ENCODE results near the gene KCNH2.

The KCNH2 gene

DNA sequence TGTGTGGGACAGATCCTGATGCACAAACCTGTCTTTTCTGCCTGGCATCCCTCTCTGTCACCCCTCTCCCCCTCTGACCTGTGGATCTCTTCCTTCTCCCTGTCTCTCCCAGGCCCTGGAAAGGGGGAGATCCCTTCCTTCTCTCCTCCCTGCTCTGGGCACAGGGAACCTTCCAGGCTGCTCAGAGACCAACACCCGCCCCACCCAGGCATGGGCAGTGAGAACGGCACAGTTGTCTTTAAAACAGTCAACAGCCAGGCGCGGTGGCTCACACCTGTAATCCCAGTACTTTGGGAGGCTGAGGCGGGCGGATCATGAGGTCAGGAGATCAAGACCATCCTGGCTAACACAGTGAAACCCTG, 34.7 kb downstream of the KCNH2 start:
- in situ Hi-C loops (cut with MboI; ENCODE audit: low pct_unique_long_range_greater_than_20kb, low sequenced_read_pairs), result no loop called here
- DNase-seq, result no peak

DNA sequence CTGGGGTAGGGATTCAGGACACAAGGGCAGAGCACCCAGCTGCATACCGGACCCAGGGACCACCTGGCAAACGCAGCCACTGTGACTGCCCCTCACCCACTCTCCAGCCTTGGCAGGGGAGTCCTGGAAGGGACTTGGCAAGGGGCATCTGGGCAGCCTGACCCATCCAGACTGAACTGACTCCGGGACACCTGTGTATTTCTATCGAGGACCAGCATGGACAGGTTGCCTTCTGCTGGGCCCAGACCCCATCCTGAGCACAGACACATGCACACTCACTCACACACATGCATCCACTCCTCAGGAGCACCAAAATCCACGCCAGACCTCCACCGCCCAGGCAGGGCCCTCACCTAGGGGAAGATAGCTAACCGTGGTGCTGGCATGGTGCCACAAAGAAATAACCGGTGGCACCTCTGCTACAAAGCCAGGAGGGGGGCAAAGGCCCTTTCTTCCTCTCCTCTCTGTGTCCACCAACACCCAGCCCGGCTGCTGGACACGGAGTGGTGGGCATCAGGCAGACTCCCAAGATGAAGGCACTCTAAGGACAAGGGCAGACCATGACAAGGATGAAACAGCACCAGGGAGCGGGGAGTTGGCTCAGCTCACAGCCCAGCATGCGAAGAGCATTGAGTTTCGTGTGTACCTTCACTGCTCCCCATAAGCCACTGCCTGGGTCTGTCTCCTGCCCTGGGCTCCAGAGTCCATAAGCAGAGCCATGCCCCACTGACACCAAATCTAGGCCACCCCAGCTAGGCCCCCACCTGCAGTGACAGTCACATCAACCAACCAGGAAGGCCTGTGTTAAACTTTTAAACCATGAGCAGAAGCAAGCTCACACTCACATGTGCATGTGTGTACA, 35.3 kb downstream of the KCNH2 start:
- in situ Hi-C loops (cut with MboI; ENCODE audit: low pct_unique_long_range_greater_than_20kb, low sequenced_read_pairs), result no loop called here
- DNase-seq, result no peak

DNA sequence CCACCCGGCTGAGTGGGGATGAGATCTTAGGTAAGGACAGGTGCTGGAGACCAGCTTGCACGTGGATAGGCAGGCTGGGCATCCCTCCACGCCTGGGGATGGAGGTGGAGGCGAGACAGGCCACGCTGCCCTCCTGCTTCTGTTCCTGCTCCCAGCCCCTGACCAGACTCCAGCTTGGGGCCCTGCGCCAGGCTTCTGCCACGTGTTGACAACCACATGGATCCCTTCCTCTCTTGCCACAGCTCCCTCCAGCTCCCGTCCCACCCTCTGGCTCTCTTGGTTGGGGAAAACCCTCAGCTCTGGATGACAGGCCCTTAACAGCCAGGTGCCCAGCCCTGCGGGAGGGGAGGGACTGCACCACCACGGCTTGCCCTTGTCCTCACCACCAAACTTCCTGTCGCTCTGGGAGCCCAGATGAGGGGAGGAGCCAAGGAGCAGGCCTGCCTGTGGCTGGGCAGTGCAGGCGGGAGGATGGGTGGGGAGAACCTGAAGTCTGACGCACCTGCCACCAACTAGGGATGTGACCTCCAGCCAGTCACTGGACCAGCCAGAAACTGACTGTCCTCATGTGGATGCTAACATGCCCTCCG, 36.0 kb downstream of the KCNH2 start:
- in situ Hi-C loops (cut with MboI; ENCODE audit: low pct_unique_long_range_greater_than_20kb, low sequenced_read_pairs), result no loop called here
- peak; percentile 58 for DNase-seq

DNA sequence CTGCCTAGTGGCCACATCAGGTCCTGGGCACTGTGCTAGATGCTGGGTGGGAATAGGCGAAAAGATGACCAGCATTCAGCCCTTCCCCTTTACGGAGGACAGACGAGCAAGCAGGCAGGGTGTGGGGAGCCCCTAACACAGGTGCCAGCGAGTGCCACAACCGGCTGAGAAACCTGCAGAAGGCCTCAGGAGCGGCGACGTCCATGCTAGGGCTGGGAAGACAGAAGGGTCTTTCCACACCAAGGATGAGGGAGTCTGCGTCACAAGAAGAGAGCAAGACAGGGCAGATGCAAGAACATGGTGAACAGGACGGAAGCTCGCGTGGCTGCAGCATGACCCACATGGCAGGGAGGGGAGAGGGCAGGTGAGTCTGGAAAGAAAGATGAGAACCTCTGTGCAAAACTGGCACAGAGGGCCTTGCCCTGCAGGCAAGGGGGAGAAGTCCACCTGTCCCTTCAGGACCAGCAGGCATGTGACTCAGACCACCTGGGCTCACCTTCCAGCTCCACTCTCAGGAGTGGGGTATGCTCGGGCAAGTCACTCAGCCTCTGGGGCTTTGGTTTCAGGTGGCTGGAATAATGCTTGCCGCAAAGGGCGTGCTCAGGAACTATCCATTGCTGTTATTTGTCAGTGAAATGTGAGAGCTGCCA, 36.6 kb downstream of the KCNH2 start:
- in situ Hi-C loops (cut with MboI; ENCODE audit: low pct_unique_long_range_greater_than_20kb, low sequenced_read_pairs), result no loop called here
- no peak for DNase-seq

DNA sequence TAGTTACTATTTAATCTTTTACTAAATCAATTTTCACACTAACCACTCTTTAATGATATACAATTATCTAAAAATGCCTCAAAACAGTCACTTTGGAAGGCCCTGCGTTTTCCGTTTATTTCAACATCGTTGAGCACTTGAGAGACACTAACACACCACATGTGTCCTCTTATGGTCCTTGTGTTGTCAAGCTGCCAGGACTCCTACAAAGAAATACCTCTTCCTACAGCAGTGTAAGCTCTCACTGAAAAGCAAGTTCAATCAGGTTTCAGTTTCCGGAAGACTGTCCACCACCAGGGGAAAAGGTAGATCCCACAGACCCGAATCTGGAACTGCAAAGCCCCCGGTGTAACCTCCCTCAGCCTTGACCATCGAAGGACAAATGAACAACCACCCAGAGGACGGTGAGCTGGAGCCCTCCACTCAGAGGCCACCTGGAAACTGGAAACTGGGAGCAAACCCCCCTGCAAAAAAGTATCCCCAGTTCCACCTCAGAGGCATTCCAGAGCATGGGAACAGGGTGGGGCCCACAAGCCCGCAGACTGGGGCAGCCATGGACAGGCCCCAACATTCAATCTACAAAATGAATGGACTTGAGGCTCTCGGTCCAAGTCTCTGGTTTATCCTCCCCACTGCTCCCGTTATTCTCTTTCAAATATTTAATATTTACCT, 37.6 kb downstream of the KCNH2 start:
- in situ Hi-C loops (cut with MboI; ENCODE audit: low pct_unique_long_range_greater_than_20kb, low sequenced_read_pairs), result no loop called here

DNA sequence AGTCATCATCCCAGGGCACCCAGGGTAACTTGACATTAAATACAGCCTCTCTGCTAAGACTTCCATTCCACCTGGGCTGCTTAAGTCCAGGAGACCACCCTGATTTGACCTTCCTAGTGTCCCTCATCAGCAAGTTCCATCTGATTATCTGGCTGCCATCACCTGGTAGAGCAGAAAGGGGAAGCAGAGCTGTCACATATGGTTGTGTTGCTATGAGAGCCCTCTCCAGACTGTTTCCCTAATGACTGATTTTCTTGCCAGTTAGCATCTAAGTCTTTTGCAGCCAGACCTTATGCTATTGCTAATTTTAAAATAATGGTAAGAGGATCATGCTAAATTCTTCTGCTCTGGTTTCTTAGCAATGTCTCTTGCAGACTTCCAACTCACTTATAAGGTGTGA, 38.7 kb downstream of the KCNH2 start:
- in situ Hi-C loops (cut with MboI; ENCODE audit: low pct_unique_long_range_greater_than_20kb, low sequenced_read_pairs), result no loop called here
- DNase-seq, result no peak

More for the DNA sequence above, 37.6 kb downstream of the KCNH2 start:
- DNase-seq, result no peak

DNA sequence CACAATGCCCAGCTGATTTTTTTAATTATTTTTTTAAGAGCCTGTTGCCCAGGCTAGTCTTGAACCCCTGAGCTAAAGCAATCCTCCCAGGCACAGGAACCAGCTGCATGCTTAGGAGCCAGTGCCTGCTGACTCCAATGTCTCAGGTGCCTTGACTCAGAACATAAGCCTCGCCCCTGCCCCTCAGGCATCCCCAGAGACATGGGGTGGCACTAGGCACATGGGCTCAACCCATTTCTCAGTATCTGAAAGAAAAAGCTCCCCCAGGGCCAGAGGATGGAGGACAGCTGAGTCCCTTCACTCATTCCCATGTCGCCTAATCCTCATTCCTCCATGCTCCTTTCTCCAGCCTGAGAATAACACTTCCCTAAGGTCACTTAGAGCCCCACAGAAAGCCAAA, 39.1 kb downstream of the KCNH2 start:
- in situ Hi-C loops (cut with MboI; ENCODE audit: low pct_unique_long_range_greater_than_20kb, low sequenced_read_pairs), result no loop called here
- DNase-seq, result no peak

DNA sequence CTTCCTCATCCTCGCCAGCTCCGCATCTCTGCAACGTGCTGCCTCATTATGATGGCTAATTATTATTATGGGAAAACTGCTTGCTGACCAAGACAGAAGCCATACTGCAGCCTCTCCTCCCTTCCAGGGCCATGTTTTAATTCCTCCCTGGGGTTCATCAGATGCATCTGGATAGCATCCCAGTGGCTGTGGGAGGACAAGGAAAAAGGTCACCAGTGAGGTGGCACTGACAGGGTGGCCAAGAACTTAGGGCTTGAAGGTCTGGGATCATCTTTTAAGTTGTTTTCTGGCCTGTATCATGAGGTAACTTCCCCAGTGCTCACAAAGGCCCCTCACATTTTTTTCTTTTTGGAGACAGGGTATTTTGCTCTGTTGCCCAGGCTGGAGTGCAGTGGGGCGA, 39.6 kb downstream of the KCNH2 start:
- in situ Hi-C loops (cut with MboI; ENCODE audit: low pct_unique_long_range_greater_than_20kb, low sequenced_read_pairs), result no loop called here
- no peak for DNase-seq

DNA sequence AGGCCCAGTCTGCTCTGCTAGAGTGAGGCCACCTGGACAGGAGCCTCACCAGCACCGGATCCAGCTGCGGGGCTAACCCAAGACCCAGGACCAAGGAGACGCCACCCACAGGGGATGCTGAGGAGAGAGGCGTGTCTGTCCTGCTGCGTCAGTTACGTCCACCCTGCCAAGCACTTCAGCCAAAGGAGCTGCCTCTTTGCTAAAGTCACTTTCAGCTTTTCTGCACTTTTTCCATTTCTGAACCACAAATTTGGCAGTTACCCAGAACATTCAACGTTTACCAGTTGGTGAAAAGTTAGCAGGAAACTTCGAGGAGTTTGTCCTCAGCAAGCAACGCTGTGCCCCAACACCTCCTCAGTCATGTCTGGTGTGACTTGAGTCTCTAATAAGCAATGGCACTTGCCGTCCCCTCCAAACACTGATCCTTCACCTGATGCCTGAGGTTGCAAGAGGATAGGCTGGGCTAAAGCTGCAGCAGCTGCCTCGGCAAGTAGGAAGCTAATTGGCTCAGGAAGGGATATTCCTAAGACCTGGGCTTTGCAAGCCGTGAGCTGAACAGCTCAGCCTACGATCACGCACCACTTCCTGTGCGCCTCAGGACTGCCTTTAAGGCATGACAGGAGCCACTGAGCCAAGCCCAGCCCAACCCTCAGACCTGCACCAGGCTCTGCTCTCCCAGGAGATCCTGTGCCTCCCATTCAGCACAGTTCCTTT, 40.1 kb downstream of the KCNH2 start:
- peak; percentile 41 for DNase-seq
- in situ Hi-C loops (cut with MboI; ENCODE audit: low pct_unique_long_range_greater_than_20kb, low sequenced_read_pairs), result no loop called here

DNA sequence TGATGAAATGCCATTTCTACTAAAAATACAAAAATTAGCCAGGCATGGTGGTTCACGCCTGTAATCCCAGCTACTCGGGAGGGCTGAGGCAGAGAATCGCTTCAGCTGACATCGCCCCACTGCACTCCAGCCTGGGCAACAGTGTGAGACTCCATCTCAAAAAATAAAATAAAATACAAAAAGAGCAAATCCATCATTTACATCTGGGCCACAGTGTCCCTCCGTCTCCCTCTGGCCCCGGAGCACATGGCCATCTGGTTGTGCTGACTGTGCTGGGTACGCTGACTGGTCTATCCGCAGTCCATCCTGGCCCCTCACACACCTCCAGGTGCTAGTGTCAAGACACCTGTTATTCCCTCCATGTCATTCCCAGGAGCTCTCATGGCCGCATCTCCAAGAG, 42.1 kb downstream of the KCNH2 start:
- in situ Hi-C loops (cut with MboI; ENCODE audit: low pct_unique_long_range_greater_than_20kb, low sequenced_read_pairs), result no loop called here
- DNase-seq, result no peak

DNA sequence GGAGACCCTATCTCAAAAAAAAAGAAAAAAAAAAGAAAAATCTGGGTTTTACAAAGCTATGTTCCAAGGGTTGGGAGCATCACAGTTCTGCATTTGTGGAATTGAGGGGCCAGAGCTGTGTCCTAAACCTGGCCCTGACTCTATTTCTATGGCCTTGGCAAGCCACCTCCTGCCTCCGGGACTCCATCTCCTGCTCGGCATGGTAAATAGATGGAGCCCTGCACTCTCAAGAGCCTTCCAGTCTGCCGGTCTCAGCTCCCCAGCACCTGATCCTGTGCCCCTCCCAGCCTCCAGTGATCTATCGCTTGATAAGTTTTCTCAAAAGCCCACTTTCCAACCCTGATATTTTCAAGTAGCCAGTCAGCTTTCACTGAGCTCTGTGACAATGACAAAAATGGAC, 43.0 kb downstream of the KCNH2 start:
- no peak for DNase-seq
- in situ Hi-C loops (cut with MboI; ENCODE audit: low pct_unique_long_range_greater_than_20kb, low sequenced_read_pairs), result no loop called here

DNA sequence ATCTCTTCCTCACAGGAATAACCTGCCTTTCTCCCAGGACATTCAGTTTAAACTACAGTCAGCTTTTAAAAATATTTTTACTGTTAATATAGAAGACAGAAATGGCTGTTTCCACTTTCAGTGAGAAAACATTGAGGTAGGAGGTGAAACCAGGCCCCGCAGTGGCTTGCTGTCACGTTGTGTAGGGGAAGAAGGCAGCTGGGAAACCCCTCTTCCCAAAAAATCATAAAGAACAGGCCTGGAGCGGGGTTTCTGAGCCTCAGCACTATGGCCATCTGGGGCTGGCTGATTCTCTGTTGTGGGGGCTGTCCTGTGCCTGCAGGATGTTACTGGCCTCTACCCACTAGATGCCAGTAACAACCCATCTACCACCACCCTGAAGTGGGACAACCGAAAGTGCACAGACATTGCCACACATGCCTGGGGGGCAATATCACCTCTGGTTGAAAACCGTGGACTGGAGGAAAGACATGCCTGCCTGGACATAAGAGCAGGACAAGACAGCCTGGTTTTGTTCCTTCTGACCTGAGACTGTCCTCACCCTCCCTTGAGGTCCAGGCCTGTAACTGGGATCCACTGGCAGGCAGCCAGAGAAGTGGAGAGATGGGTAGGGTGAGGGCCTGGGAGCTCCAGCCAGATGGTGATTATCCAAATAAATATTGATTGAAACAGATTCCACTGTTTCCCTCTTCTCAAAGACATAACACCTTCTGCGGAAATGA, 43.9 kb downstream of the KCNH2 start:
- no peak for DNase-seq
- in situ Hi-C loops (cut with MboI; ENCODE audit: low pct_unique_long_range_greater_than_20kb, low sequenced_read_pairs), result no loop called here

DNA sequence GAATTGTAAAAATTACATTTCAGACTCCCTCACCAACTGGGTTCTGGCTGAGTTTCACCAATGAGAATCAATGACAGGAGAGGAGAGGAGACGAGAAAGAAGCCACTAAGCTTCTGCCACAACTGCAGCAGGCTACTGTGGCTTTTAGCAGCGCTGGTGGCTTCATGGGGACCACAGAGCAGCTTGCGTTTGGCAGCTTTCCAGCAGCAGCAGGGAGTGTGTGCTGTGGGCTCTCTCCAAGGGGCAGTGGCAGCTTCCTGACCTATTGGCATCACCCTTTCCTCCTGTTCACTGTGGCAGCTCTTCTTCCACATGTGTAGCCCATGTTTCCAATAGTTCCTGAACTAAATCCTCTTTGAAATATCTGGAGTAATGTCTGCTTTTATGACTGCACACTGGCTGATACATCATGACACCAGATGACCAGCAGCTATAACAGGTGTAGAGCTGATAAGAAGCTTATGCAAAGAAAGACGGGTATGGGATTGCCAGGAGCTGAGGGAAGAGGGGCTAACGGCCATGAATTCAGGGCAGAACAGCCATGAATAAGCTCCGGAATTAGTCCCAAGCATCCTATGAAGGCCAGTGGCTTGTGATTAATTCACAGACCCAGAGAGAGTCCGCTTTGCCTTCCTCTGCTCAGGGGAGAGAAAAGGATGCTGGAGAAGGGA, 46.8 kb downstream of the KCNH2 start:
- in situ Hi-C loops (cut with MboI; ENCODE audit: low pct_unique_long_range_greater_than_20kb, low sequenced_read_pairs), result no loop called here

DNA sequence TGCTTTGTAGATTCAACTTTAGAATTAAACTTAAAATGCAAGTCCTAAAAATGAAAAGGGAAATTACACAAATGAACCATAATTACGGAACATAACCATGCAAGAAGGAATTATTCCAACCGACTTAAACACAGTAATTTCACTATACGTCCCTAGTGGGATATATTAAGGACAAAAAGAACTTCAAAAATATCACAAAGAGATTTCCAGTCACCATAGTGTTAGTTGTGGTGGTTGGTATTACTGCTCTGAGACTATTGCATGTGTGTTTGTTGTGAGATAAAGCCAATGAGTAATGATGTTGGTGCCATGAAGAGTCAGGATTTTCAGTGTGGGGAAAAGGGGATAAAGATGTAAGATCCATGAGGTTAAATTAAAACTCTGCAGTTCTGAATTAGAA, 49.6 kb downstream of the KCNH2 start:
- in situ Hi-C loops (cut with MboI; ENCODE audit: low pct_unique_long_range_greater_than_20kb, low sequenced_read_pairs), result no loop called here
- no peak for DNase-seq

More for the DNA sequence above, 46.8 kb downstream of the KCNH2 start:
- DNase-seq, result no peak

DNA sequence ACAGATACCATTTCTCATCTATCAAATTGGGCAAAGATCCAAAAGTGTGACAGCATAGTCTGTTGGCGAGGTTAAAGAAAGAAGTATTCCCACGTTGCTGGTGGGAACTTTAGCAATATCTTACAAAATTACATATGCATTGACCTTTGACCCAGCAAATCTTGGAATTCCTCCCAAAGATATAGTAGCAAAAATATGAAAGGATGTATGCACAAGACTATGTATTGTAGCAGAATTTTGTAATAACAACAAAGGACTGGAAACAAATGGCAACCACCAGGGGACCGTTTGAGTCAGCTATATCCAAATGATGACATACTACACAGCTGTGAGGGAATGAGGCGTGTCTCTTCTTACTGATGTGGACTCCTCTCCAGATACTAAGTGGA, 50.2 kb downstream of the KCNH2 start:
- no peak for DNase-seq
- in situ Hi-C loops (cut with MboI; ENCODE audit: low pct_unique_long_range_greater_than_20kb, low sequenced_read_pairs), result no loop called here

DNA sequence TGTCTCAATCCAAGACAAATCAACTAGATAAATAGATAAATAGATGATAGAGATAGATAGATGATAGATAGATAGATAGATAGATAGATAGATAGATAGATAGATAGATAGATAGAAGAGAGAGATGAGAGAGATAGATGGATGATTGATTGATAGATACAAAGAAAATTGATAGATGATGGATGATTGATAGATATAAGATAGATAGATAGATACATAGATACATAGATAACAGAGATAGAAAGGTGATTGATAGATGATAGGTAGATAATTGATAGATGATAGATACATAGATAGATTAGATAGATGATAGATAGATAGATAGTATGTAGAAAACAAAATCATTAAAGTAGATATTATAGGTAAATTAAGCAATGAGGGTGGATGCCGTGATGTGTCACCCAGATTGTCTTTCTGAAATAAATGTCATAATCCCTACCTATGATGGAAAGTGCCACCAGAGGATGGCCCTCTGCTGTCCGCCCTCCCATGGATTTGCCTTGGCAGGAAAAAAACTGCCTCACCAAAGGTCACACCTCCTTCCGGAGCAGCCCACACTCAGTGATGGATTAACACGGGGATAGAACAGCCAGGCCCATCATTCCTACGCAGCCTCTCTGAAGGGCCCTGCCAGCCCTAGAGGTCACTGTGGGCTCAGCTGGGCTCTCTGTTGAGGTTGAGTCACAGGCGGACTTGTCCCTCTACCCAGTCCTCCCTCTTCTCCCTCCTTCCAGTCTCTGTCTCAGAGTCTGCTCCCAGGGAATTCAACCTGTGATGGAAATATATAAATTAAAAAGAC, 50.8 kb downstream of the KCNH2 start:
- in situ Hi-C loops (cut with MboI; ENCODE audit: low pct_unique_long_range_greater_than_20kb, low sequenced_read_pairs), result no loop called here
- no peak for DNase-seq

DNA sequence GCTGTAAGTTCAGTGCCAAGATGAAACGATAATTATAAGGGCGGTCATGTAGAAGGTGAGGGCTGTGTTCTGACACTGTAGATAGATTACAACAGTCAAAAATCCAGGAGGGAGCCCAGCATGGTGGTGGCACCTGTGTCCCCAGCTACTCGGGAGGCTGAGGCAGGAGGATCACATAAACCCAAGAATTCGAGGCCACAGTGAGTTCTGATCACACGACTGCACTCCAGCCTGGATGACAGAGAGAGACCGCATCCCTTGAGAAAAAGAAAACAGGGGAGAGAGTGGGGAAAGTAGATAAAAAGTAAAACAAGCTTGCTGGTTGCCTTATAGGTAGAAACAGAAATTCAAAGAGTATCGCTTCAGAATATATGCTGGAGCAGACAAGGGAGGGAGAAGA, 52.1 kb downstream of the KCNH2 start:
- no peak for DNase-seq
- in situ Hi-C loops (cut with MboI; ENCODE audit: low pct_unique_long_range_greater_than_20kb, low sequenced_read_pairs), result no loop called here

DNA sequence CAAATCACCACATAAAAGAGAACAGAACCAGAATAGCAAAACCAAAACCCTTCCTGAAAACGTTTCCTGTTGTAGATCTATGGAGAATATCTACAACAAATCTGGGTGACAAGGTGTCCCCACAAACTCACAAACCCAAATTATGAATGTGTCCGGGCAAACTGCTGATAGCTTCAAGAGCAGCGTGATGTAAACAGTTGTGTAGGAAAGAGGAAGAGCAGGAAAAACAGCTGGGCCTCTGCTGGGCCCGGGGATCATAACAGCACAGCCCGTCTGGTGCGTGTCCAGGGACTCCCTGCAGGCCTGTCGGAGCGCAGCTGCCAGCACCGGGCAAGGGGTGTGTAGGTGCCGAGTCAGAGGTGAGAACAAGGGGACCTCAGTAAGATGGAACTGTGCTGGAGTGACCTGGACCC, 53.7 kb downstream of the KCNH2 start:
- no peak for DNase-seq
- in situ Hi-C loops (cut with MboI; ENCODE audit: low pct_unique_long_range_greater_than_20kb, low sequenced_read_pairs), result no loop called here

Data from KBM-7 (cell line).